ENCODE data around the gene P3H4.
"Not testable (repeated sequence)": the region's sequence is repeated elsewhere in the genome, so short reads cannot be mapped to it uniquely, and the experiment has no call there.

The P3H4 gene

GRCh38 chr17:41796121-41796895 lies 15.4 kb downstream of the P3H4 start:
- intact Hi-C loops (cut with DNase I): no loop called here
- DNase-seq: no peak

GRCh38 chr17:41794540-41794975 lies 17.2 kb downstream of the P3H4 start:
- intact Hi-C loops (cut with DNase I): no loop called here
- DNase-seq: no peak

- intact Hi-C loops (cut with DNase I): no loop called here
- no peak for DNase-seq
These were observed 17.8 kb downstream of the P3H4 start for GRCh38 chr17:41793784-41794539.

GRCh38 chr17:41792845-41793783 lies 18.6 kb downstream of the P3H4 start:
- DNase-seq: no peak
- intact Hi-C loops (cut with DNase I): no loop called here

GRCh38 chr17:41787021-41787418 lies 24.7 kb downstream of the P3H4 start:
- no peak for DNase-seq
- intact Hi-C loops (cut with DNase I): no loop called here

GRCh38 chr17:41786227-41787020 lies 25.3 kb downstream of the P3H4 start, which contains the start of gene JUP:
TSS of gene JUP (minus strand) at chr17:41786711. CDS start at chr17:41771854, 14,857 bp downstream.
- intact Hi-C loops (cut with DNase I): no loop called here

GRCh38 chr17:41785859-41786226 lies 25.9 kb downstream of the P3H4 start:
- no peak for DNase-seq
- intact Hi-C loops (cut with DNase I): no loop called here

More at GRCh38 chr17:41786227-41787020, 25.3 kb downstream of the P3H4 start, which contains the start of gene JUP:
- peak; percentile 96 to 100 (median 100) for DNase-seq

- intact Hi-C loops (cut with DNase I): no loop called here
These were observed 26.5 kb downstream of the P3H4 start for GRCh38 chr17:41785091-41785858.

GRCh38 chr17:41784207-41784744 lies 27.5 kb downstream of the P3H4 start:
- DNase-seq: no peak
- intact Hi-C loops (cut with DNase I): no loop called here

More at GRCh38 chr17:41785091-41785858, 26.5 kb downstream of the P3H4 start:
- no peak for DNase-seq

GRCh38 chr17:41782142-41782541 lies 29.6 kb downstream of the P3H4 start:
- no peak for DNase-seq
- intact Hi-C loops (cut with DNase I): no loop called here

- intact Hi-C loops (cut with DNase I): no loop called here
- no peak for DNase-seq
These were observed 30.2 kb downstream of the P3H4 start for GRCh38 chr17:41781404-41782110.

GRCh38 chr17:41779954-41780353 lies 31.8 kb downstream of the P3H4 start:
- intact Hi-C loops (cut with DNase I): no loop called here

GRCh38 chr17:41777574-41778188 lies 34.1 kb downstream of the P3H4 start:
- intact Hi-C loops (cut with DNase I): no loop called here
- DNase-seq: peak in 1 of 10 donors; percentile 38

More at GRCh38 chr17:41779954-41780353, 31.8 kb downstream of the P3H4 start:
- DNase-seq: no peak

- DNase-seq: no peak
- intact Hi-C loops (cut with DNase I): no loop called here
These were observed 34.6 kb downstream of the P3H4 start for GRCh38 chr17:41777157-41777573.

- DNase-seq: peak in 2 of 10 donors; percentile 34 to 43
- intact Hi-C loops (cut with DNase I): not testable (repeated sequence)
These were observed 35.4 kb downstream of the P3H4 start for GRCh38 chr17:41776262-41776900.

GRCh38 chr17:41775394-41776226 lies 36.1 kb downstream of the P3H4 start:
- intact Hi-C loops (cut with DNase I): no loop called here
- DNase-seq: peak in 8 of 10 donors; percentile 33 to 94 (median 67)

Measured in posterior cingulate gyrus (tissue), 11 donors.